K562 (cell line): Measurements from ENCODE around the gene TCEAL4.

Experiments used
- SMC3 ChIP-seq: conservative IDR thresholded peaks from 2 replicates; pipeline ENCODE4 v1.6.1; 2011; ENCODE audit warnings: low read depth, low read length, improper control_type of control experiment; ENCODE audit not compliant: insufficient read depth
- ZFP30 ChIP-seq: fragments of 250-450 bp; sonication (Bioruptor Pico); IDR thresholded peaks from 2 replicates; pipeline ENCODE4 v1.8.0; 2022; ENCODE audit warnings: moderate library complexity, mild to moderate bottlenecking, inconsistent platforms, borderline replicate concordance

DNA sequence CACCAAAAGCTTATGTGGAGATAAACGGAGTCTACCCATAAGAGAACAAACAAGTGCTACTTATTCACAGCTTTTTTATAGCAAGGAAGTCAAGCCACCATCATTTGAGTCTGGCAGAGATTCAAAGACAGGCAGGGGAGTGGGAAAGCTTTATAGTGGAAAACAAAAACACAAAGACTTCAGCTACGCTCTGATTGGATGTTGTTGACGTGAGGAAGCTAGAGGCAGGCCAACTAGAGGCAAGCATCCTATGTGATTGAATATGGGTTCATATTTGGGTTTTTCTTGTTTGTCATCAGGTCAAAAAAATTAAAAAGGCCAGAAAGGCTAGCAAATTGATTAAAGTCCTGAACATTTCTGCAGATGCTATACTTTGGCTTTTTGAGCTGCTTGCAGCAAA is 719 bp upstream of the TCEAL4 start:
- no peak for TF ChIP-seq SMC3
- TF ChIP-seq ZFP30 (CRISPR knock-in tag), result no peak
